Measurements from ENCODE around the gene RABEP2.
"Not testable (repeated sequence)": the region's sequence is repeated elsewhere in the genome, so short reads cannot be mapped to it uniquely, and the experiment has no call there.

RABEP2 gene

DNA sequence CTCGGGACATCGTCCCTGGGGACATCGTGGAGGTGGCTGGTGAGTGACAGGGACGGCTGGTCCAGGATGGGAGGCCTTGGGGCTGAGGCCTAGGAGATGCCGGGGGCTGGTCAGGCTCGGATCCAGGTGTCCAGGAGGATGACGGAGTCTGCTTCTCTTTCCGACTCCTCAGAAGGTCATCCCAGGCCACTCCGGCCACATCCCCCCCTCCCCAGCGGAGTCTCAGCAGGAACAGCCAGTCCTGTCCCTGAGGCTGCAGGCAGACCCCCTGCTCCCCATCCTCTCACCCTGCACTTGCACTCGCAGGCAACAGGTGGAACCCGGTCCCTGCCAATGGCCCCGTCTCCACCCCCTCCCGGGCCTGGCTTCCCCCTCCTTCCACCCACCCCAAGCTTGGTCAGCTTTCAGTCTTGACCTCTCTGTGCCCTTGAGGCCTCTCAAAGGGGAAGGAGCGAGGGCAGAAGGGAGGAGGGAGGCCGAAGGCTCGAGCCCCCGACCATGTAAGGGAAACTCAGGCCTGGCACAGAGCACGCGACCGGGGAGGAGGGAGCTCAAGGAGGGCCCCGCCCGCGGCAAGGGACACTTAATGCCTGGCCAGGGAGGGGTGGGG is 42.4 kb downstream of the RABEP2 start:
- no peak overlapping the region for H3K4me3 ChIP-seq (ENCODE audit: low read length)
- TF ChIP-seq, protein P1, sequence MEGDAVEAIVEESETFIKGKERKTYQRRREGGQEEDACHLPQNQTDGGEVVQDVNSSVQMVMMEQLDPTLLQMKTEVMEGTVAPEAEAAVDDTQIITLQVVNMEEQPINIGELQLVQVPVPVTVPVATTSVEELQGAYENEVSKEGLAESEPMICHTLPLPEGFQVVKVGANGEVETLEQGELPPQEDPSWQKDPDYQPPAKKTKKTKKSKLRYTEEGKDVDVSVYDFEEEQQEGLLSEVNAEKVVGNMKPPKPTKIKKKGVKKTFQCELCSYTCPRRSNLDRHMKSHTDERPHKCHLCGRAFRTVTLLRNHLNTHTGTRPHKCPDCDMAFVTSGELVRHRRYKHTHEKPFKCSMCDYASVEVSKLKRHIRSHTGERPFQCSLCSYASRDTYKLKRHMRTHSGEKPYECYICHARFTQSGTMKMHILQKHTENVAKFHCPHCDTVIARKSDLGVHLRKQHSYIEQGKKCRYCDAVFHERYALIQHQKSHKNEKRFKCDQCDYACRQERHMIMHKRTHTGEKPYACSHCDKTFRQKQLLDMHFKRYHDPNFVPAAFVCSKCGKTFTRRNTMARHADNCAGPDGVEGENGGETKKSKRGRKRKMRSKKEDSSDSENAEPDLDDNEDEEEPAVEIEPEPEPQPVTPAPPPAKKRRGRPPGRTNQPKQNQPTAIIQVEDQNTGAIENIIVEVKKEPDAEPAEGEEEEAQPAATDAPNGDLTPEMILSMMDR (IDR thresholded peaks at IDR 0.05; ENCODE audit: low read depth, low read length, poor library complexity, severe bottlenecking), result no peak
- TF ChIP-seq EZH2phosphoT487 (IDR thresholded peaks at IDR 0.05; ENCODE audit: borderline replicate concordance, low read length), result no peak
- no peaks in the 10 kb centered on the region for H3K9me2 ChIP-seq (replicated peaks; ENCODE audit: control insufficient read depth, low read length)
- no peaks in the 10 kb centered on the region; the same call in 1 of the 2 replicates for H3K36me3 ChIP-seq (ENCODE audit: control insufficient read depth, low read length)
- H3K27me3 ChIP-seq (ENCODE audit: control insufficient read depth, low read length), result no peaks in the 10 kb centered on the region
- no peaks in the 10 kb centered on the region; the same call in 1 of the 2 replicates for H3F3A ChIP-seq (ENCODE audit: control insufficient read depth, insufficient read depth)
- H4K20me1 ChIP-seq (ENCODE audit: control insufficient read depth, insufficient read depth, low read depth, low read length), result no peaks in the 10 kb centered on the region
- H3K9me3 ChIP-seq (ENCODE audit: control insufficient read depth, insufficient read depth, low read length), result peaks cover 5% of the 10 kb centered on the region; the same call in 1 of the 2 replicates
- peaks cover 24% of the 10 kb centered on the region for H3K4me1 ChIP-seq (ENCODE audit: control insufficient read depth, low read length)
- no peak overlapping the region for H3K27ac ChIP-seq (ENCODE audit: low read depth, low read length)
- H3K4me2 ChIP-seq (ENCODE audit: low read length), result no peak overlapping the region
- H3K79me2 ChIP-seq (ENCODE audit: control insufficient read depth, low read length), result peaks cover 13% of the 10 kb centered on the region

DNA sequence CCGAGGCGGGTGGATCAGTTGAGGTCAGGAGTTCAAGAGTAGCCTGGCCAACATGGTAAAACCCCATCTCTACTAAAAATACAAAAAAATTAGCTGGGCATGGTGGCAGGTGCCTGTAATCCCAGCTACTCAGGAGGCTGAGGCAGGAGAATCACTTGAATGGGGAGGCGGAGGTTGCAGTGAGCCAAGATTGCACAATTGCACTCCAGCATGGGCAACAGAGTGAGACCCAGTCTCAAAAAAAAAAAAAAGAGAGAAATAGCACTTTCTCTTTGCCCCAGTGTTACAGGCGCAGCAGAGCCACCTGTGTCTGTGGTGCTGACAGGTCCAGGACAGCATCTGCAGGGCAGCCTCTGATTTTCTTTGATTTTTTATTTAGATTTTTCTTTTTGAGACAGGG is 43.5 kb downstream of the RABEP2 start:
- not testable (repeated sequence) for H3K9me3 ChIP-seq (ENCODE audit: control insufficient read depth, insufficient read depth, low read length); H3F3A ChIP-seq (ENCODE audit: control insufficient read depth, insufficient read depth); H3K9me2 ChIP-seq (replicated peaks; ENCODE audit: control insufficient read depth, low read length); H3K4me3 ChIP-seq (ENCODE audit: low read length); H3K27me3 ChIP-seq (ENCODE audit: control insufficient read depth, low read length); H3K27ac ChIP-seq (ENCODE audit: low read depth, low read length); H3K4me2 ChIP-seq (ENCODE audit: low read length); H4K20me1 ChIP-seq (ENCODE audit: control insufficient read depth, insufficient read depth, low read depth, low read length); H3K36me3 ChIP-seq (ENCODE audit: control insufficient read depth, low read length)
- Histone ChIP-seq H3K79me2 (ENCODE audit: control insufficient read depth, low read length) (peaks cover 13% of the 10 kb centered on the region), H3K4me1 (ENCODE audit: control insufficient read depth, low read length) (peaks cover 24% of the 10 kb centered on the region)

DNA sequence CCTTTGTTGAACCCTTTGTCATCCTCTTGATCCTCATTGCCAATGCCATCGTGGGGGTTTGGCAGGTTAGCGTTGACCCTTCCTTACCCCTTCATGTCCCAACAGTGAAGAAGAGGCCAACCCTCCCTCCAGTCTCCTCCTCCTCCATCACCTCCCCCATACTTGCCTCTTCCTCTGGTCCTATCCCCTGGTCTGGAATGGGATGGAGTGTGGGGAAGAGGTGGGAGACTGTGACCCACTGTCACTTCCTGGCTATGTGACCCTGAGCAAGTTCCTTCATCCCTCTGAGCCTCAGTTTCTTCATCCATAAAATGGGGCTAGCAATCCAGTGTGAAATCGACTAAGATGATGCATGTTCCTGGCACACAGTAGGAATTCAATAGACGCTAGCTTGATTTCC is 44.1 kb downstream of the RABEP2 start:
- no peaks in the 10 kb centered on the region; the same call in 1 of the 2 replicates for H3F3A ChIP-seq (ENCODE audit: control insufficient read depth, insufficient read depth)
- no peaks in the 10 kb centered on the region for H3K9me2 ChIP-seq (replicated peaks; ENCODE audit: control insufficient read depth, low read length)
- no peak overlapping the region for H3K4me2 ChIP-seq (ENCODE audit: low read length)
- H3K9me3 ChIP-seq (ENCODE audit: control insufficient read depth, insufficient read depth, low read length), result peaks cover 5% of the 10 kb centered on the region; the same call in 1 of the 2 replicates
- no peak for TF ChIP-seq EZH2phosphoT487 (IDR thresholded peaks at IDR 0.05; ENCODE audit: borderline replicate concordance, low read length)
- TF ChIP-seq, protein P1 (IDR thresholded peaks at IDR 0.05; ENCODE audit: low read depth, low read length, poor library complexity, severe bottlenecking), result no peak
- H3K4me3 ChIP-seq (ENCODE audit: low read length), result no peak overlapping the region
- no peak overlapping the region for H3K27ac ChIP-seq (ENCODE audit: low read depth, low read length)
- no peaks in the 10 kb centered on the region for H3K27me3 ChIP-seq (ENCODE audit: control insufficient read depth, low read length)
- H3K79me2 ChIP-seq (ENCODE audit: control insufficient read depth, low read length), result peaks cover 13% of the 10 kb centered on the region
- H3K36me3 ChIP-seq (ENCODE audit: control insufficient read depth, low read length), result no peaks in the 10 kb centered on the region; the same call in 1 of the 2 replicates
- no peaks in the 10 kb centered on the region for H4K20me1 ChIP-seq (ENCODE audit: control insufficient read depth, insufficient read depth, low read depth, low read length)
- peaks cover 24% of the 10 kb centered on the region for H3K4me1 ChIP-seq (ENCODE audit: control insufficient read depth, low read length)

DNA sequence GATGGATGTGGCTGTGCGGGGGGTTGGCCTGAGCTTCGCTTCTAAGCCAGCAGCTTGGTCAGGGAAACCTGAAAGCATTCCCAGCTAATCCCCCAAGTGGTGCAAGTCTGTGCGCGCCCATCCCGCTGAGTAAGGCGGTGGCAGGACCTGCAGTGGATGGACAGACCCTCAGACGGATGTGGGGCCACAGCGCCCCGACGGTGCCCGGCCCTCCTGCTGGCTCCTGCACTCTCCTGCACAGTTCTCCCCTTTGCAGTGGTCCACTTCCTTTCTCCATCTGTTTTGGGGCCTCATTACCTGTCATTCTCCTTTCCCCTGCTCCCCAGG is 44.5 kb downstream of the RABEP2 start:
- Histone ChIP-seq H4K20me1 (ENCODE audit: control insufficient read depth, insufficient read depth, low read depth, low read length) (no peaks in the 10 kb centered on the region), H3F3A (ENCODE audit: control insufficient read depth, insufficient read depth) (no peaks in the 10 kb centered on the region; the same call in 1 of the 2 replicates), H3K27ac (ENCODE audit: low read depth, low read length) (no peak overlapping the region), H3K36me3 (ENCODE audit: control insufficient read depth, low read length) (no peaks in the 10 kb centered on the region; the same call in 1 of the 2 replicates), H3K27me3 (ENCODE audit: control insufficient read depth, low read length) (no peaks in the 10 kb centered on the region), H3K4me2 (ENCODE audit: low read length) (peak overlapping the region; percentile 96), H3K9me2 (replicated peaks; ENCODE audit: control insufficient read depth, low read length) (no peaks in the 10 kb centered on the region), H3K9me3 (ENCODE audit: control insufficient read depth, insufficient read depth, low read length) (peaks cover 5% of the 10 kb centered on the region; the same call in 1 of the 2 replicates), H3K4me1 (ENCODE audit: control insufficient read depth, low read length) (peaks cover 24% of the 10 kb centered on the region), H3K79me2 (ENCODE audit: control insufficient read depth, low read length) (peaks cover 13% of the 10 kb centered on the region), H3K4me3 (ENCODE audit: low read length) (peak overlapping the region; percentile 91; the same call in 1 of the 2 replicates)
- no peak for TF ChIP-seq EZH2phosphoT487 (IDR thresholded peaks at IDR 0.05; ENCODE audit: borderline replicate concordance, low read length)
- TF ChIP-seq, protein P1 (IDR thresholded peaks at IDR 0.05; ENCODE audit: low read depth, low read length, poor library complexity, severe bottlenecking), result no peak
